OCI-LY7 (cell line): Measurements from ENCODE around the gene SLA2. TPM values are rescaled to one million over a fixed set of nuclear protein-coding genes. Genes with fewer than 3 reads are reported as not detected.

Source experiments
- BruUV-seq: library from RNA; stranded (reverse); fragments of 400-500 nt; replicated peaks from 2 replicates; lab custom pipeline; 2021; lab: Mats Ljungman, UMichigan
- CTCF ChIA-PET: fragments of 300-600 bp; sonication (Branson Sonifier 250); formaldehyde crosslinking; loops from one replicate; lab custom pipeline; 2022; ENCODE audit warnings: antibody characterized with exemption; ENCODE audit not compliant: unreplicated experiment; lab: Charles Lee
- POLR2A ChIA-PET: fragments of 300-600 bp; sonication (Branson Sonifier 250); formaldehyde crosslinking; loops from one replicate; lab custom pipeline; 2022; ENCODE audit warnings: antibody characterized with exemption; lab: Charles Lee
- DNase-seq: peaks from one replicate; pipeline ENCODE4 v3.0.0-alpha.2; 2015; ENCODE audit warnings: low spot score
- H2AFZ ChIP-seq: fragments of 200-600 bp; sonication (generic), shearing (Covaris generic); 2 replicates; pipeline ENCODE4 v1.6.1; 2014; ENCODE audit warnings: mild to moderate bottlenecking, antibody characterized with exemption, low read length, moderate library complexity
- H3K27ac ChIP-seq: fragments of 200-600 bp; sonication (generic); 2 replicates; pipeline ENCODE4 v1.5.1; 2014; ENCODE audit warnings: mixed run types, low read depth, mild to moderate bottlenecking, moderate library complexity, low read length, inconsistent platforms; ENCODE audit not compliant: poor library complexity, severe bottlenecking
- H3K36me3 ChIP-seq: fragments of 200-600 bp; sonication (generic); 2 replicates; pipeline ENCODE4 v1.6.1; 2014; ENCODE audit warnings: mild to moderate bottlenecking, antibody characterized with exemption, low read length, moderate library complexity, mixed read lengths; ENCODE audit not compliant: insufficient read depth
- H3K4me1 ChIP-seq: fragments of 200-600 bp; sonication (generic); 2 replicates; pipeline ENCODE4 v1.5.1; 2014; ENCODE audit warnings: mild to moderate bottlenecking, low read length; ENCODE audit not compliant: insufficient read depth, poor library complexity, severe bottlenecking
- H3K4me2 ChIP-seq: fragments of 200-600 bp; sonication (generic); 2 replicates; pipeline ENCODE4 v1.6.1; 2014; ENCODE audit warnings: mild to moderate bottlenecking, low read length
- H3K4me3 ChIP-seq: fragments of 200-600 bp; sonication (generic); 2 replicates; pipeline ENCODE4 v1.5.1; 2014; ENCODE audit warnings: mild to moderate bottlenecking, low read depth, low read length; ENCODE audit not compliant: poor library complexity, severe bottlenecking
- H3K79me2 ChIP-seq: fragments of 200-600 bp; sonication (generic); 2 replicates; pipeline ENCODE4 v1.6.1; 2016; ENCODE audit warnings: low read depth, mild to moderate bottlenecking, low read length, moderate library complexity, mixed read lengths; ENCODE audit not compliant: insufficient read depth
- H3K9me2 ChIP-seq: fragments of 200-600 bp; sonication (generic); 2 replicates; pipeline ENCODE4 v1.6.1; 2016; ENCODE audit warnings: mild to moderate bottlenecking, low read length, mixed read lengths; ENCODE audit not compliant: insufficient read depth
- H3K9me3 ChIP-seq: fragments of 200-600 bp; sonication (generic); 2 replicates; pipeline ENCODE4 v1.6.1; 2014; ENCODE audit warnings: mild to moderate bottlenecking, mixed run types, low read length, mixed read lengths
- H4K20me1 ChIP-seq: fragments of 200-600 bp; sonication (generic); 2 replicates; pipeline ENCODE4 v1.6.1; 2014; ENCODE audit warnings: mild to moderate bottlenecking, antibody characterized with exemption, low read length, moderate library complexity, mixed read lengths; ENCODE audit not compliant: insufficient read depth
- CTCF ChIP-seq: fragments of 200-600 bp; sonication (generic); conservative IDR thresholded peaks from 2 replicates; pipeline ENCODE4 v1.5.1; 2014; ENCODE audit warnings: mild to moderate bottlenecking, antibody characterized with exemption, low read length, moderate library complexity, mixed read lengths
- EZH2phosphoT487 ChIP-seq: fragments of 200-600 bp; sonication (generic); IDR thresholded peaks from 2 replicates; pipeline ENCODE4 v1.6.1; 2018; ENCODE audit warnings: low read depth, borderline replicate concordance, mild to moderate bottlenecking, mixed run types, antibody characterized with exemption, low read length, moderate library complexity, mixed read lengths
- intact Hi-C: fragments of 100-400 bp; cut with micrococcal nuclease; formaldehyde crosslinking; loops from one replicate; pipeline ENCODE4 v1.10.0; 2022; ENCODE audit not compliant: unreplicated experiment
- total RNA-seq, 2 experiments: library from RNA; depleted of rRNA in 1 of 2; stranded (reverse); fragments of >200 nt in 1 of 2; shearing (Covaris generic) in 1 of 2; gene quantifications; 2 replicates each; pipeline ENCODE4 v1.2.3, GENCODE V29; 2014 to 2022

SLA2 gene
- total RNA-seq, 2 experiments from 2014 or later, result 2.0 to 5.0 TPM

DNA sequence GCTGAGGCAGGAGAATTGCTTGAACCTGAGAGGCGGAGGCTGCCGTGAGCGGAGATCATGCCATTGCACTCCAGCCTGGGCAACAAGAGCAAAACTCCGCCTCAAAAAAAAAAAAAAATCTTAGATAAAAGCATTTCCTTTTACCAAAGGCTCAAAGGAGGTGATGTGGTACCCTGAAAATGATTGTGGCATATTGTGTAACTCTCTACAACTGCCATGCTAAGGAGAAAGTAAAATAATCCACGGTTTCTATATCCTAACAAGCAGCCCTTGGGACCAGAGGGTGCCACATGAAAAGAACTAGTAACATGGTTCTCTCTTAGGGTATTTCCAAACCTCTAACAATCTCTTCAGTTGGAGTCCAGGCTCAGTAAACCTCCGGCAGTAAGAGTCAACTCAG lies 38.8 kb upstream of the SLA2 start:
- H2AFZ ChIP-seq, result no peak overlapping the region
- no peak overlapping the region for H3K4me3 ChIP-seq
- BruUV-seq, result no TSS peak
- H3K4me2 ChIP-seq, result no peak overlapping the region
- TF ChIP-seq EZH2phosphoT487, result no peak
- no peak for TF ChIP-seq CTCF
- no peaks in the 10 kb centered on the region for H3K9me3 ChIP-seq
- ChIA-PET POLR2A (interaction anchor here (0.7 kb wide), 1 partner anchor 1182 kb away, joined by 4 read pairs; no protein-coding TSS in a partner anchor), CTCF (no interaction called here)
- H3K27ac ChIP-seq, result no peak overlapping the region
- no peaks in the 10 kb centered on the region for H3K4me1 ChIP-seq
- H3K9me2 ChIP-seq, result no peaks in the 10 kb centered on the region
- DNase-seq, result no peak
- intact Hi-C loops, result no loop called here
- peaks cover 32% of the 10 kb centered on the region for H3K36me3 ChIP-seq
- no peaks in the 10 kb centered on the region for H4K20me1 ChIP-seq
- H3K79me2 ChIP-seq, result no peaks in the 10 kb centered on the region

- Histone ChIP-seq H3K79me2 (no peaks in the 10 kb centered on the region), H3K9me3 (no peaks in the 10 kb centered on the region), H3K4me2 (no peak overlapping the region), H3K4me3 (no peak overlapping the region), H4K20me1 (no peaks in the 10 kb centered on the region), H3K9me2 (no peaks in the 10 kb centered on the region), H2AFZ (no peak overlapping the region), H3K36me3 (peaks cover 46% of the 10 kb centered on the region), H3K4me1 (no peaks in the 10 kb centered on the region), H3K27ac (no peak overlapping the region)
- BruUV-seq, result no TSS peak
- ChIA-PET POLR2A (interaction anchor here (0.6 kb wide), 1 partner anchor 18 kb away, joined by 3 read pairs; no protein-coding TSS in a partner anchor), CTCF (no interaction called here)
- intact Hi-C loops, result no loop called here
- DNase-seq, result no peak
- TF ChIP-seq CTCF (no peak), EZH2phosphoT487 (no peak)
Measured at GRCh38 chr20:36682311-36682710, 36.3 kb upstream of the SLA2 start.

DNA sequence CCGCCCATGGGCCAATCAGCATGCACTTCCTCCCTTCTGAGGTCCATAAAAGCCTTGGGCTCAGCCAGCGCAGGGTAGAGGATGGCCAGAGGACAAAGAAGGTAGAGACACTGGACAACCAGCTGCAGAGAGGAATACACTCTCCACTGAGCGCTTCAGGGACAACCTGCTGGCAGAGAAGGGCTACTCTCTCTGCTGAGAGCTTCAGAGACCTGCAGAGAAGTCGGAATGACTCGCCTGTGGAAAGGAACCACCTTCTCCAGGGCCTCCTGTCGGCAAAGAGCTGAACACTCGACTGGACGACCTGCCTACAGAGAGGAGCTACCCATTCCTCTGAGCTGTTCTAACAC lies 31.4 kb upstream of the SLA2 start:
- no TSS peak for BruUV-seq
- DNase-seq, result no peak
- H3K79me2 ChIP-seq, result no peaks in the 10 kb centered on the region
- no peaks in the 10 kb centered on the region for H3K4me1 ChIP-seq
- ChIA-PET POLR2A (interaction anchor here (0.5 kb wide), 1 partner anchor 157 kb away, joined by 3 read pairs; no protein-coding TSS in a partner anchor), CTCF (no interaction called here)
- peaks cover 37% of the 10 kb centered on the region for H3K36me3 ChIP-seq
- no peaks in the 10 kb centered on the region for H3K9me3 ChIP-seq
- H3K4me2 ChIP-seq, result no peak overlapping the region
- no peak for TF ChIP-seq CTCF
- no peak for TF ChIP-seq EZH2phosphoT487
- H3K27ac ChIP-seq, result no peak overlapping the region
- H2AFZ ChIP-seq, result no peak overlapping the region
- no peaks in the 10 kb centered on the region for H3K9me2 ChIP-seq
- H4K20me1 ChIP-seq, result no peaks in the 10 kb centered on the region
- intact Hi-C loops, result no loop called here
- no peak overlapping the region for H3K4me3 ChIP-seq
